H9 (cell line): ENCODE measurements around the gene KIF21A. TPM values are rescaled to one million over a fixed set of nuclear protein-coding genes. Genes with fewer than 3 reads are reported as not detected.

ENCODE experiments used
- DNase-seq: peaks from one replicate; pipeline ENCODE4 v3.0.0-alpha.2; 2017
- H2AFZ ChIP-seq: one replicate; pipeline ENCODE4 v1.6.1; 2013; ENCODE audit warnings: mild to moderate bottlenecking, low read length, control low read depth, moderate library complexity
- H2AK5ac ChIP-seq: 2 replicates; pipeline ENCODE4 v1.6.1; 2013; ENCODE audit warnings: low read length, control low read depth, mixed read lengths; ENCODE audit not compliant: insufficient read length
- H2BK120ac ChIP-seq: one replicate; pipeline ENCODE4 v1.6.1; 2013; ENCODE audit warnings: low read depth, mild to moderate bottlenecking, low read length, control low read depth, inconsistent platforms; ENCODE audit not compliant: poor library complexity, severe bottlenecking
- H2BK12ac ChIP-seq: 2 replicates; pipeline ENCODE4 v1.6.1; 2013; ENCODE audit warnings: low read length, control low read depth, mixed read lengths, low read depth; ENCODE audit not compliant: insufficient read length
- H2BK15ac ChIP-seq: 2 replicates; pipeline ENCODE4 v1.6.1; 2013; ENCODE audit warnings: low read depth, low read length, control low read depth
- H2BK20ac ChIP-seq: one replicate; pipeline ENCODE4 v1.6.1; 2013; ENCODE audit warnings: low read depth, mild to moderate bottlenecking, low read length, control low read depth, inconsistent platforms; ENCODE audit not compliant: poor library complexity, severe bottlenecking
- H2BK5ac ChIP-seq: 2 replicates; pipeline ENCODE4 v1.6.1; 2013; ENCODE audit warnings: low read length, control low read depth, mixed read lengths; ENCODE audit not compliant: insufficient read length
- H3K14ac ChIP-seq: 2 replicates; pipeline ENCODE4 v1.6.1; 2013; ENCODE audit warnings: low read length, control low read depth; ENCODE audit not compliant: insufficient read depth
- H3K18ac ChIP-seq: 2 replicates; pipeline ENCODE4 v1.6.1; 2013; ENCODE audit warnings: low read depth, mild to moderate bottlenecking, mixed read lengths, low read length, control low read depth; ENCODE audit not compliant: insufficient read length
- H3K23ac ChIP-seq: 2 replicates; pipeline ENCODE4 v1.6.1; 2013; ENCODE audit warnings: low read length, control low read depth, mixed read lengths, low read depth; ENCODE audit not compliant: insufficient read length
- H3K23me2 ChIP-seq: 2 replicates; pipeline ENCODE4 v1.6.1; 2013; ENCODE audit warnings: low read depth, mild to moderate bottlenecking, mixed read lengths, low read length, control low read depth; ENCODE audit not compliant: insufficient read length, poor library complexity, severe bottlenecking
- H3K27ac ChIP-seq: 2 replicates; pipeline ENCODE4 v1.5.1; 2013; ENCODE audit warnings: low read length, control low read depth, mixed read lengths, low read depth; ENCODE audit not compliant: insufficient read length
- H3K27me3 ChIP-seq: 2 replicates; pipeline ENCODE4 v1.6.1; 2013; ENCODE audit warnings: low read length, control low read depth, inconsistent platforms; ENCODE audit not compliant: insufficient read depth
- H3K4ac ChIP-seq: 2 replicates; pipeline ENCODE4 v1.6.1; 2013; ENCODE audit warnings: low read depth, mild to moderate bottlenecking, control low read depth, inconsistent platforms, low read length, moderate library complexity
- H3K4me1 ChIP-seq: 2 replicates; pipeline ENCODE4 v1.6.1; 2013; ENCODE audit warnings: low read length, control low read depth, inconsistent platforms; ENCODE audit not compliant: insufficient read depth
- H3K4me2 ChIP-seq: 2 replicates; pipeline ENCODE4 v1.6.1; 2013; ENCODE audit warnings: low read length, control low read depth, mixed read lengths; ENCODE audit not compliant: insufficient read length, insufficient read depth
- H3K56ac ChIP-seq: 2 replicates; pipeline ENCODE4 v1.6.1; 2013; ENCODE audit warnings: low read depth, mild to moderate bottlenecking, mixed read lengths, low read length, control low read depth; ENCODE audit not compliant: insufficient read length
- H3K79me1 ChIP-seq: 2 replicates; pipeline ENCODE4 v1.6.1; 2013; ENCODE audit warnings: low read depth, mild to moderate bottlenecking, moderate library complexity, low read length, control low read depth, inconsistent platforms; ENCODE audit not compliant: insufficient read depth, poor library complexity, severe bottlenecking
- H3K79me2 ChIP-seq: 2 replicates; pipeline ENCODE4 v1.6.1; 2013; ENCODE audit warnings: low read length, control low read depth, inconsistent platforms; ENCODE audit not compliant: insufficient read depth
- H3K9ac ChIP-seq: 2 replicates; pipeline ENCODE4 v1.6.1; 2013; ENCODE audit warnings: low read length, control low read depth, mixed read lengths; ENCODE audit not compliant: insufficient read length; ENCODE audit errors: extremely low read depth
- H3K9me3 ChIP-seq: one replicate; pipeline ENCODE4 v1.6.1; 2013; ENCODE audit warnings: low read depth, low read length, inconsistent platforms; ENCODE audit not compliant: control insufficient read depth
- H3T11ph ChIP-seq: one replicate; pipeline ENCODE4 v1.6.1; 2013; ENCODE audit warnings: mild to moderate bottlenecking, low read length, control low read depth, inconsistent platforms
- H4K20me1 ChIP-seq: one replicate; pipeline ENCODE4 v1.6.1; 2013; ENCODE audit not compliant: control insufficient read depth, insufficient read length, insufficient read depth
- H4K5ac ChIP-seq: 2 replicates; pipeline ENCODE4 v1.6.1; 2013; ENCODE audit warnings: low read depth, mild to moderate bottlenecking, mixed read lengths, low read length, control low read depth; ENCODE audit not compliant: insufficient read length
- H4K8ac ChIP-seq: replicated peaks from 2 replicates; pipeline ENCODE4 v1.6.1; 2013; ENCODE audit warnings: low read length, control low read depth, mixed read lengths, low read depth; ENCODE audit not compliant: insufficient read length
- H4K91ac ChIP-seq: 2 replicates; pipeline ENCODE4 v1.6.1; 2013; ENCODE audit warnings: low read depth, mild to moderate bottlenecking, moderate library complexity, mixed read lengths, low read length, control low read depth; ENCODE audit not compliant: insufficient read length
- H3K27ac Mint-ChIP-seq, 3 experiments: 2 replicates in 2 of 3; 3 replicates in 1 of 3; pipeline ENCODE4 v1.8.0; 2020 to 2021; ENCODE audit warnings: mixed read lengths in 3 of 3, mild to moderate bottlenecking in 1 of 3, moderate library complexity in 1 of 3
- H3K27me3 Mint-ChIP-seq: 2 replicates; pipeline ENCODE4 v1.8.0; 2021; ENCODE audit warnings: low read depth, mild to moderate bottlenecking, moderate library complexity, mixed read lengths
- H3K36me3 Mint-ChIP-seq, 3 experiments: 2 replicates in 2 of 3; 3 replicates in 1 of 3; pipeline ENCODE4 v1.8.0; 2020 to 2021; ENCODE audit warnings: low read depth in 3 of 3, mixed read lengths in 3 of 3; ENCODE audit not compliant: insufficient read depth in 1 of 3
- H3K4me1 Mint-ChIP-seq, 2 experiments: 2 replicates each; pipeline ENCODE4 v1.8.0; 2020; ENCODE audit warnings: mixed read lengths in 2 of 2
- H3K4me3 Mint-ChIP-seq, 2 experiments: 2 replicates in 1 of 2; 3 replicates in 1 of 2; pipeline ENCODE4 v1.8.0; 2020 to 2021; ENCODE audit warnings: mild to moderate bottlenecking in 2 of 2, mixed read lengths in 2 of 2, moderate library complexity in 1 of 2
- H3K9me3 Mint-ChIP-seq, 2 experiments: 2 replicates in 1 of 2; 3 replicates in 1 of 2; pipeline ENCODE4 v1.8.0; 2020; ENCODE audit warnings: mild to moderate bottlenecking in 2 of 2, mixed read lengths in 2 of 2, moderate library complexity in 1 of 2
- CTCF ChIP-seq: fragments of 200-600 bp; sonication (generic); conservative IDR thresholded peaks from 3 replicates; pipeline ENCODE4 v1.8.0; 2021; ENCODE audit warnings: antibody characterized with exemption, mild to moderate bottlenecking
- WGBS: extraction: QIAGEN DNeasy Blood & Tissue Kit; methylation state at CpG from one replicate; pipeline ENCODE4 v1.1.7; 2013; ENCODE audit warnings: missing lambda C conversion rate, low lambda C conversion rate, mixed read lengths; ENCODE audit not compliant: insufficient read length; ENCODE audit errors: extremely low coverage; 5-methylcytosine and 5-hydroxymethylcytosine counted together
- total RNA-seq: library from RNA; stranded (reverse); gene quantifications from 2 replicates; pipeline ENCODE4 v1.2.1, GENCODE V29; 2021

Gene KIF21A
- total RNA-seq, 1 experiment from 2014 or later, result 17.2 TPM

GRCh38 chr12:39440101-39440500, 2.8 kb downstream of the KIF21A start:
- peaks cover 9% of the 10 kb centered on the region for H3K27me3 Mint-ChIP-seq
- 0 out of 5 replicates have a peak overlapping the region, but pooled peaks of 1 of the 2 experiments have one; percentile 1 for H3K4me3 Mint-ChIP-seq
- Histone ChIP-seq H2BK120ac (no peak overlapping the region), H3K9ac (no peak overlapping the region), H3K23ac (no peak overlapping the region), H3K4me1 (0 out of 2 replicates have a peak, but pooled peaks cover 5% of the 10 kb centered on the region), H3K4me2 (no peak overlapping the region), H4K5ac (no peak overlapping the region), H3K9me3 (no peaks in the 10 kb centered on the region), H3K27ac (no peak overlapping the region), H3K14ac (no peak overlapping the region), H3K27me3 (no peaks in the 10 kb centered on the region; the same call in 1 of the 2 replicates), H4K91ac (no peak overlapping the region), H2BK5ac (no peak overlapping the region), H4K8ac (no peak overlapping the region), H3K56ac (no peak overlapping the region), H4K20me1 (no peaks in the 10 kb centered on the region), H3K18ac (no peak overlapping the region), H3K4ac (no peak overlapping the region), H3K79me2 (no peaks in the 10 kb centered on the region), H3K23me2 (no peaks in the 10 kb centered on the region), H3K79me1 (no peaks in the 10 kb centered on the region), H3T11ph (no peak overlapping the region), H2AK5ac (no peak overlapping the region), H2BK15ac (no peak overlapping the region), H2BK12ac (no peak overlapping the region), H2AFZ (no peak overlapping the region), H2BK20ac (no peak overlapping the region)
- no CpG with 5 or more reads among the region's 1 CpG for WGBS
- H3K9me3 Mint-ChIP-seq, result no peaks in the 10 kb centered on the region
- H3K4me1 Mint-ChIP-seq, result peaks cover 28 to 43% of the 10 kb centered on the region in 2 experiments
- no peak for DNase-seq
- H3K36me3 Mint-ChIP-seq, result no peaks in the 10 kb centered on the region
- H3K27ac Mint-ChIP-seq, result no peak overlapping the region
- no peak for TF ChIP-seq CTCF
